HG02870 (cell line): ENCODE data around the gene DPY19L1.
A peak's percentile ranks its signal among the peaks of the same experiment; 100 is the strongest.
"Not testable (repeated sequence)": the region's sequence is repeated elsewhere in the genome, so short reads cannot be mapped to it uniquely, and the experiment has no call there.

Experiments
- ATAC-seq: cut with Tn5 transposase; IDR thresholded peaks from one replicate; pipeline ENCODE4 v1.9.1; 2021; ENCODE audit warnings: mild to moderate bottlenecking, moderate library complexity; ENCODE audit not compliant: unreplicated experiment

DPY19L1 gene

GRCh38 chr7:35037211-35037525 lies at the start of gene DPY19L1:
Gene DPY19L1 (minus strand): TSS chr7:35037485. CDS start chr7:35037394, 91 bp downstream.
- no peak for ATAC-seq

- ATAC-seq = not testable (repeated sequence)
These were observed 42.2 kb upstream of the DPY19L1 start for GRCh38 chr7:35079517-35079916.

DNA sequence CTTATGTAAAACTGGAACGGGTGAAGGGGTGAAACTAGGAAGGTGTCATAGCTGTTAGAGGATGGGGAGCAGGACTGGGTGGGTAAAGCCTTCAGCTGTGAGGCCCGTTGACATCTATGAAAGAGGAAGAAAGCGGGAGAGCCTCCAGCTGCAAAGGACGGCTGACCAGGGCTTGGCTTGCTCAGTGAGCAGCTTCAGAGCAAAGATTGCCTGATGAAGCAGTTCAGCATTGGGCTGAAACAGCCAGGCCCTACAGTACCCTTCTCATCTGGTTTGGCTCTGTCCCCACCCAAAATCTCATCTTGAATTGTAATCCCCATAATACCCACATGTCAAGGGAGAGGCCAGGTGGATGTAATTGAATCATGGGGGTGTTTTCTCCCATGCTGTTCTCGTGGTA lies 36.7 kb upstream of the DPY19L1 start:
- ATAC-seq = not testable (repeated sequence)

GRCh38 chr7:35072950-35073827 lies 35.9 kb upstream of the DPY19L1 start:
- not testable (repeated sequence) for ATAC-seq

DNA sequence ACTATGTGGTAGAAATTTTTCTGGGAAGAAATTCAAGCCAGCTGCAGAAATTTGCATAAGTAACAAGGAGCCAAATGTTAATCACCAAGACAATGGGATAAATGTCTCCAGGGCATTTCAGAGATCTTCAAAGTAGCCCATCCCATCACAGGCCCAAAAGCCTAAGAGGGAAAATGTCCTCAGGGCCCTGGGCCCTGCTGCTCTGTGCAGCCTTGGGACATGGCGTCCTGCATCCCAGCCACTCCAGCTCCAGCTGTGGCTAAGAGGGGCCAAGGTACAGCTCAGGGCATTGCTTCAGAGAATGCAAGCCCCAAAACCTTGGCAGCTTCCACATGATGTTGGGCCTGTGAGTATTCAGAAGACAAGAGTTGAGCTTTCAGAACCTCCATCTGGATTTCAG lies 31.8 kb upstream of the DPY19L1 start:
- ATAC-seq = not testable (repeated sequence)

DNA sequence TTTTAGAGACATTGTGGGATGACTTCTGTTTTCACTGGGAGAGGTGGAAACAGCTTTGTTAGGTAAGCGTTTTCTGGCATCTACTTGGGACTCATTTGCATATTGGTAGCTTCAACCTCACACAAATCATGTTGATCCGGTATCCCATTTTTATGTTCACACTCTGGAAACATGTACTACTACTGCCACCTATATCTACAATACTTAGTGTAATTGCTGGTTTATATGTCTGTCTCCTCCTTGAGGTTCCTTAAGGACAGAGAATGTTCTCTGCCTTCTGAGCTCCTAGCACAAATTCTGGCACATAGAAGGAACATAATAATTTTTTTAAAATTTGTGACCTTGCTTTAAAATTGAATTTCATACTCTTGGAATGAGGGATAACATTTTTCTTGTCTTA lies 28.1 kb upstream of the DPY19L1 start:
- not testable (repeated sequence) for ATAC-seq

GRCh38 chr7:35058571-35058970 lies 21.3 kb upstream of the DPY19L1 start:
- not testable (repeated sequence) for ATAC-seq

GRCh38 chr7:35057505-35058451 lies 20.5 kb upstream of the DPY19L1 start:
- not testable (repeated sequence) for ATAC-seq

DNA sequence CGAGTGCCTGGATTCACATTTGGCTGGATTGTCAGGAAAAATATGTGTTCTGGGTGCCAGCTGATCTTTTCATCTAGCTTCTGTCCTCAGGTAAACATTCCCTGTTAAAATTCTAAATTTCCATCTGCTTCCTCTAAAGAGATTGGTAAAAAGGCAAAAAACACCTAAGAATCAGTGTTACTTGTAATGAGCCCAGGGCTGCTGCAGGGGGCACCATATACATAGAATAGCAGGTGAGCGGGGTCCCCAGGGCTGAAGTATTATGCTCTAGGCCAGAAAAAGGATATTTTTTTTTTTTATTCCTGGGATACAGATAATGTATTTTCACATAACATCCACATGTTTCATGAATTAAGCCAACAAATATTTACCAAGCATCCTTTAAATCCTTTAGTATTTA lies 18.4 kb upstream of the DPY19L1 start:
- ATAC-seq = not testable (repeated sequence)

DNA sequence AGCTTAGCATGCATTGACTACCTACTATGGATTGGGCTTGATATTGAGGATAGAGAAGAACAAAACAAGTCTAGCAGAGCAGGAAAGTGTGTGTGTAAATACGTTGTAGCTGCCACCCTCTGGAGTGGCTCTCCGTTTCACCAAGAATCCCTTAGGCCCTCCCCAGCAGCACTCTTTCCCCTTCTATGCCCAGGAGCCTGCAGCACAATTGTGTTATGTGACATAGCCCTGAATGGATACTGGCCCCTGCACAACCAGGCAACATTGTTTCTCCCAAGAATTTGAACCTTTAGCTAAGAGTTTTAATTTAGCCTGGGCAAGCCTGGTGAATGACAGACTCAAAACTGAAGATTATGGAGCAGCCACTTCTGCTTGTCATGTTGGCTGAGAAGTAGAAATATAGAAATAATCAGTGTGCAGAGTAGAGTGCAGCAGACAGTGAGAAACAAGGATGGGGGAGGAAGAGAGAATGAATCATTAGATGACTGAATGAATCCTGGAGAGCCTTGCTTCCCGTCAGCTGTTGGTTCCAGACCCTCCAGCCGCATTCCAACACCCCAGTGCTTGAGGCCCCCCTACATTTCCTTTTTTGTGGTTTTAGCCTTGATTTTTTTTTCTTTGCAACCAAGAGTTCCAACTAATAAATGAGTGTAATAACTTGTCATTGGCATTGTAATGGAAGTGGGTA lies 16.3 kb upstream of the DPY19L1 start:
- ATAC-seq = not testable (repeated sequence)

DNA sequence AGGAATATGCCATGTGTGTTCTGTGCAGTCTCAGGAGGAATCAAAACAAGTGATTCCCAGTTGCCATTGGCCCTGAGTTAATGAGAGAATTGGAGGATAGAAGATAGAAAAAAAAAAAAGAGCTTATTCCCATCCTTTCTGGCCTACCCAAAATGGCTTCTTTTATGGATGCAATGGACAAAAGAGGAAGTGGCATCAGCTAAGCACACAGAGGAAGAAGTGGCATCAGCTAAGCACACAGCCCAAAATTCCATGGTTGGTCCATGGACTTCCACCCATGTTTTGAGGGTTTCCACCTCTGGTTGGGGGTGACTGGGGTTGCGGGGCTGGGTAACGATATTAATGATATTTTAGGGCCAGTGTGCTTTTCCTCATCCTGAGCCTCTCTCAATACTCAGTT lies 11.1 kb upstream of the DPY19L1 start:
- not testable (repeated sequence) for ATAC-seq

GRCh38 chr7:35047912-35048305 lies 10.6 kb upstream of the DPY19L1 start:
- not testable (repeated sequence) for ATAC-seq

- ATAC-seq = not testable (repeated sequence)
These were observed 10.1 kb upstream of the DPY19L1 start for GRCh38 chr7:35047263-35047911.

GRCh38 chr7:35043301-35043700 lies 6.0 kb upstream of the DPY19L1 start:
- not testable (repeated sequence) for ATAC-seq

DNA sequence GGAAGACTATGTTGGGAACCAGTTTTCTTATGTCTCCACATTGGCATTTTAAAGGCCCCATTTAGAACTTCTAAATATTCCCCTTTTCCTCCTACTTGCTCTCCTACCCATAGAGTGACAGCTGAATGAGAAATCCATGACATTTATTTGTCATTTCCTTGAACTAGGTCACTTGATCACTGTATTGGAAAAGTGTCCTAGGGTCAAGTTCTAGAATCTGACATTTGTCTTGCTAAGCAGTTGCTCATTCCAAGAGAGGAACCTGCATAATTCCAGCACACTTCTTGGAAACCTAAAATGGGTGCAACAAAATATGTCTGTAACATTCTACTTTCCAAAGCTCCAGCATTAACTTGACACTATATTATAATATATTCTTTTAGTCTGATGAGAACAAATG lies 3.6 kb upstream of the DPY19L1 start:
- ATAC-seq = no peak

- no peak for ATAC-seq
These were observed 2.1 kb upstream of the DPY19L1 start for GRCh38 chr7:35039343-35039742.

- ATAC-seq = no peak
These were observed 1.1 kb upstream of the DPY19L1 start for GRCh38 chr7:35038354-35038753.

GRCh38 chr7:35037526-35038341 lies 449 bp upstream of the DPY19L1 start:
- peak; percentile 74 for ATAC-seq

GRCh38 chr7:35036361-35037171 lies 719 bp downstream of the DPY19L1 start:
- peak; percentile 12 for ATAC-seq
